ENCODE measurements around the gene GSTA5. TPM values are rescaled to one million over a fixed set of nuclear protein-coding genes. Genes with fewer than 3 reads are reported as not detected.
"Not testable (repeated sequence)": the region's sequence is repeated elsewhere in the genome, so short reads cannot be mapped to it uniquely, and the experiment has no call there.

GSTA5 gene
- total RNA-seq, 1 donor from 2014 or later = not detected

DNA sequence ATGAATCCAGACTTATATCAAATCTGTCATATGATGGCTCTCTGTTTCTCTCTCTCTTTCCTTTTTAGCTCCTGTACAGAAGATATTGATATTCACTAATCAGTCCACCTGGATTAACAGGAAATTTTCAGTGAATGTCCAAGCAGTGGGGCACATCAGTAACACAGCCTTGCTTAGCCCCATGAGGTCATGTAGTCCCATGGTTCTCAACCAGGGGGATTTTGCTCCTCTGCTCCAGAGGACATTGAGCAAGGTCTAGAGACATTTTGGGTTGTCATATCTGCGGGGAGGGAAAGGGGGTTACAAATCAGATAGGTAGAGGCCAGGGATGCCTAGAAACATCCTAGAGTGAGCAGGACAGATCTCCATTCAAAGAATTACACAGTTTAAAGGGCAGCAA, 37.8 kb downstream of the GSTA5 start:
- ATAC-seq (no peak), DNase-seq (ENCODE audit: missing footprints) (no peak)
- intact Hi-C loops (cut with DNase I) = no loop called here

DNA sequence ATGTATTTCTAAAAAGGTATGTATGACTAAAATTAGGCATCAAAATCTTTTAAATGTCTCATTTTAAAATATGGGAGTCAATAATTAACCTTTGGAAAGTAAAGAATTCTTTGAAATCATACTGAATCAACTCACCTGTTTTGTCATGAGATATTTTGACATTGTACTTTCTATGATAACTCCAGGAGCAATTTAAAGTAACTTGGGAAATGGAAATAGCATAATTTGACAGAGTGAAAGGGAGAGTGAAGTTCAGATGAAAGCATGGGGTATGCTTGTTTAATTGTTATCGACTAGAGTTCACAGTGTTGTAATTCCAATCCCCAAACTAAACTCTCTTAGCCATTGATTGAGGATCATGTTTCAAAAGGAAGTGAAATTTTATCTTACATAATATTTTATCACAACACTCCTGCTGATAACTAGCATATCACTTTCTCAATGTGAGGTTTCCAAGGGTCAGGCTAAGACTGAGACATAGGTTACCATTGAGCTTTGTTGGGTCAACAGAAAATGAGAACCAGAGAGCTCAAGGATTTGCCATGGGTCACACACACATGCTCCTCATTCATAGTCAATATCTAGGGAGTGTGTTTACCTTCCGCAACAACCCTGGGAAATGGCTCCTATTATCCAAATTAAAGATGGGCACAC, 39.3 kb downstream of the GSTA5 start:
- DNase-seq (ENCODE audit: missing footprints) (no peak), ATAC-seq (no peak)
- intact Hi-C loops (cut with DNase I) = no loop called here

DNA sequence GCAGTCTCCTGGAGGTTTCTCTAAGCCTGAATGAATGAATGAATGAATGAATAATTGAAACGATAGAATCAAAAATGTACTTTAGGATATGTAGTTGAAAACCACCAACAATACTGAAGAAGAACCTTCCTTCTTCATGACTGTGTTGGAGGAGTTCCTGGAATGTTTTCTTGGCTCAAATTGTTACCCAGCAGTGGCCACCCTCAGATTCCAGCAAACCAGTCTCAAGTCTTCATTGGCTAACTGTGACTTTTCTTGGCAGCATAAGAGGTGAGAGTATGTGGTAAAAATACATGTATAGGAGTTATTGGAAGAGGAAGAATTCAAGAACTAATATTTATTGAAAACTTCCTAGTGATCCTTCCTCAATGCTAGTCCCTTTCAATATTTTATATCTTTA, 41.3 kb downstream of the GSTA5 start:
- intact Hi-C loops (cut with DNase I); ATAC-seq; DNase-seq (ENCODE audit: missing footprints): not testable (repeated sequence)

DNA sequence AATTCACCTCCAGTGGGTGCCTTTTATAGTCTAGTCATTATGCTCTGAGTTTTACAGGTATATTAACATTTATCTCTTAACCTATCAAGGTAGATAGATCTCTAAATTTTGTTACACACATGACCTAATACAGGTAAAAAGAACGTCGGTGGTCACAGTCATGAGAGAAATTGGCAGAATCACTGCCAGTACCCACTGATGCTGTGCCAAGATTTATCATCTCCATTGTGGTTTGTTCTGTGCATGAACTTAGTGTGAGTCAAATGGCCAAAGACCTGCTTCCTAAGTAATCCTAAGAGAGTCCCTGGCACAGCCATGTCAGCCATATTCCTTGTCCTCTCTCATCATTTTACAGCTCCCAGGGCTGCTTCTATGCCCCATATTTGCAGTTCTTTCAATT, 46.2 kb downstream of the GSTA5 start:
- ATAC-seq; intact Hi-C loops (cut with DNase I); DNase-seq (ENCODE audit: missing footprints): not testable (repeated sequence)

DNA sequence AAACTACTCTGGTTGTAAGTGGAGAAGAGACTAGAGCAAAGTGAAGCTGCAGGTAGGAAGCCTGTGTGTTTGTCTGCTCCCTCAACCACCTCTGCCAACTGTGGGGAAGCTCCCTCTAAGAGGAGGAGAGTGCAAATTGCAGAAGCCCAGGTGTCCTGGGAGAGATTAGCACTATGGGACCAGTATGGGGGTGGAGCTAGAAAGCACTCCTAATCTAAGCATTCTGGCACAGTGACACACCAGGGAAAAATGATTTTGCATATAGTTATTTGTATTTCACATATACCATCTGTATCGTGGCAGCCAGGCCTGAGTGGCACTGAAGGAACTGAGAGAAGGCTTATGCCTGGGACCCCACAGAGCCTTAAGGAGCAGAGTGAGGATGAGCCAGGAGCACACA, 49.8 kb downstream of the GSTA5 start:
- DNase-seq (ENCODE audit: missing footprints) = no peak
- ATAC-seq = no peak
- intact Hi-C loops (cut with DNase I) = no loop called here

DNA sequence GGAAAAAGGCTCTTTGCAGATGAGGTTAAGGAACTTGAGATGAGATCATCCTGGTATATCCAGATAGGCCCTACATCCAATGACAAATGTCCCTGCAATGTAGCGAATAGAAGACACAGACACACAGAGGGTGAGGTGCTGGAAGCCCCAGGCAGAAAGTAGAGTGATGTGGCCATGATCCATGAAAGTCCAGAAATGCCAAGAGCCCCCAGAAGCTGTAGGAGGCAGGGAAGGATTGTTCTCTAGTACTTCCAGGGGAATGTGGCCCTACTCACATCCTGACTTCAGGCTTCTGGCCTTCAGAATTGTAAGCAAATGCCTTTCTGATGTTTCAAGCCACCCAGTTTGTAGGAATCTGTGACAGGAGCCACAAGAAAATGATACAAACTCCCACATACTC, 51.0 kb downstream of the GSTA5 start:
- not testable (repeated sequence) for ATAC-seq; DNase-seq (ENCODE audit: missing footprints)
- intact Hi-C loops (cut with DNase I) = loop anchor here (5.0 kb wide), 1 partner anchor 38 kb away; no protein-coding TSS in a partner anchor

DNA sequence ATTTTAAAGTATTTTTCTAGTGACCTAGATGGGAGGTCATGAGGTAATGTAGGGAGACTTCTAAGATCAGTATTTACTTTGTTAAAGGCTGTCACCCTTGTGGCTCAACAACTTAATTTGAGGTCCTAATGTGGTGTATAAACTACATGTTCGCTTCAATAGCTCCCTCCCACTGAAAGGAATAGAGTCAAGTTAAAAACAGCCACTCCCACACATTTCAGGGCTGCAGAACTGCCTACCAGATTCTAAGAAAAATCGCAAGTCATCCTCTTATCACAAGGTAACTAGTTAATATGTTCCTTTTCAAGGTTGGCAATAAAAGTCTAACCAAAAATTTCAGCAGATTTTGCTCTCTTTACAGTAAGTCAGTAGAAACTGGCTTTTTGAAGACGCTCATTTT, 52.1 kb downstream of the GSTA5 start:
- ATAC-seq (no peak), DNase-seq (ENCODE audit: missing footprints) (no peak)
- intact Hi-C loops (cut with DNase I) = loop anchor here (5.0 kb wide), 1 partner anchor 39 kb away; no protein-coding TSS in a partner anchor

DNA sequence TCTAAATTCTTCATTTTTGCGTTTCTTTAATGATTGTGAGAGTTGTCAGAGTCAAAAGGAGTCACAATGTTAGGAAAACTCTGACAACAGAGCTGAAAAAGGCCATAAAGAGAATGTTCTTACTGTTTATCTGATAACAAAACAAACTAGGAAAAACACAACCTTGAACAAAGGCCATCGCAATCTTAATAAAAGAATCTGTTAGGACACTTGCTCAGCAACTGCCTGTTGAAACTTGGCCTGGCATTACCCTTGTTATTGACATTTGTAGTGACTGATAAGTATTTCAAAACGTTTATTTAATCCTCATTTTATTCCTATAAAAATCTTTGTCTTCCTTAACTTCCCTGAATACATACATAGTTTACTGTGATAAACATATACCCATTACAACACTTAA, 52.7 kb downstream of the GSTA5 start:
- intact Hi-C loops (cut with DNase I) = loop anchor here (5.0 kb wide), 1 partner anchor 39 kb away; no protein-coding TSS in a partner anchor
- ATAC-seq = no peak

DNA sequence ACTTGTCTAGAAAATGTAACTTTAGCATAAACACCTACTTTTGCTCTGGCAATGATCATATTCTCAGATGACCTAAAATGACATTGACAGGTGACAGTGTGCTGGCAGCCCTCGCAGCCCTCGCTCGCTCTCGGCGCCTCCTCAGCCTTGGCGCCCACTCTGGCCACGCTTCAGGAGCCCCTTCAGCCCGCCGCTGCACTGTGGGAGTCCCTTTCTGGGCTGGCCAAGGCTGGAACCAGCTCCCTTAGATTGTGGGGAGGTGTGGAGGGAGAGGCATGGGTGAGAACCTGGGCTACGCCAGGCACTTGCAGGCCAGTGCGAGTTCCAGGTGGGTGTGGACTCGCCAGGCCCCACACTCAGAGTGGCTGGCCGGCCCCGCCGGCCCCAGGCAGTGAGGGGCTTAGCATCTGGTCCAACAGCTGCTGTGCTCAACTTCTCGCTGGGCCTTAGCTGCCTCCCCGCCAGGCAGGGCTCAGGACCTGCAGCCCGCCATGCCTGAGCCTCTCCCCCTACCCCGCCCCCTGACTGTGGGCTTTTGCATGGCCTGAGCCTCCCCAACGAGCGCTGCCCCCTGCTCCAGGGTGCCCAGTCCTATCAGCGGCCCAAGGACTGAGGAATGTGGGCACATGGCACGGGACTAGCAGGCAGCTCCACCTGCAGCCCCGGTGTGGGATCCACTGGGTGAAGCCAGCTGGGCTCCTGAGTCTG, 54.2 kb downstream of the GSTA5 start:
- intact Hi-C loops (cut with DNase I) = loop anchor here (5.0 kb wide), 1 partner anchor 41 kb away; no protein-coding TSS in a partner anchor
- ATAC-seq (no peak), DNase-seq (ENCODE audit: missing footprints) (no peak)

More for the DNA sequence above, 52.7 kb downstream of the GSTA5 start:
- DNase-seq (ENCODE audit: missing footprints) = no peak

DNA sequence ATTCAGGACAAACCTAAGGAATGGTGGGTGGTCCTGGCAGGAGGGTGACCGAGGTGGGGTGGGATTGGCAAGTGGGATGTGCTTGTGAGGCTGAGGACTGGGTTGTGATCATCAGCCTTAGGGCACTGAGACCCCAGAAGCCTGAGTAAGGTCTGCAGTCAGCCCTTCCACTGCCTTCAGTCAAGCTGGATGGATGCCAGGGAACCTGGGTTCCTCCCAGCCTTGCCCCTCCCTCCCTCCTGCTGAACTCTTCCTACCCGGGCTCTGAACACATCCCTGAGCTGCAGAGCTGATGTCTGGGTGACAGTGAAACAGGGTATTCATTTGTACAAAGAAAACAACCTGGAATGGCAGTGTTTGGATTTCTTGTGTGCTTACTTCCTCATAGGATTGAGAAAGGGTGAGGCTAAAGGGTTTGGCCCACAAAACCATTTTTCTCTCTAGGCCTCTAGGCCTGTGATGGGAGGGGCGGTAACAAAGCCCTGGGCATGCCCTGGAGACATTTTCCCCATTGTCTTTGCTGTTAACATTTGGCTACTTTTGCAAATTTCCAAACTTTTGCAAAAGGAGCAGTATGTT, 57.8 kb downstream of the GSTA5 start:
- intact Hi-C loops (cut with DNase I); DNase-seq (ENCODE audit: missing footprints); ATAC-seq: not testable (repeated sequence)

DNA sequence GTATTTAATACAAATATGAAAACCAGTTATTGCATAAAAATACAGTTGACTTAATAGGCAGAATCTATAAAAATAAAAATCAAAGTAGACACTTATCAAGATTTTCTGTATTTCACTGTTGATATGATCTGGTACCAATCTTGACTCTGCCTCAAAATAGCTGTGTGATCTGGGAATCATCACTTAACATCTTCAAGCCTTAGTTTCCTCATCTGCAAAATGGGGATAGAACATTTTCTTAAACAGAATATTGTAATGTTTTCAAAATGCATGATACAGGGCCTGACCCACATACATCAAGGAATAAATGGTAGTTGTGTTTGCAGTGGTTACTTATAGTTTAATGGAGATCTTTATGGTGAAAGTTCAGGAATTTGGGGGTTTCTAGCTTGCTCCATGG, 58.4 kb downstream of the GSTA5 start:
- ATAC-seq; intact Hi-C loops (cut with DNase I); DNase-seq (ENCODE audit: missing footprints): not testable (repeated sequence)

Other genes starting within 250 kb of the GSTA5 start
- gene TMEM14A, start 169.7 kb downstream of the GSTA5 start, total RNA-seq = 8.7 TPM
- not detected for gene GSTA2, start 77.3 kb downstream of the GSTA5 start, total RNA-seq
- not detected for gene GSTA1, start 37.0 kb downstream of the GSTA5 start, total RNA-seq
- not detected for gene GSTA3, start 68.9 kb upstream of the GSTA5 start, total RNA-seq
- gene GSTA4, start 154.5 kb upstream of the GSTA5 start, total RNA-seq = 10.6 TPM
- 6.4 TPM for gene CILK1, start 221.0 kb upstream of the GSTA5 start, total RNA-seq
- gene FBXO9, start 224.6 kb upstream of the GSTA5 start, total RNA-seq = 54.7 TPM